Loucy (cell line): Measurements from ENCODE around the gene SERGEF.

Source experiments
- H2AFZ ChIP-seq: fragments of 200-600 bp; sonication (generic); 2 replicates; pipeline ENCODE4 v1.6.0; 2016; ENCODE audit warnings: antibody characterized with exemption, mild to moderate bottlenecking, low read length, moderate library complexity
- H3F3A ChIP-seq: fragments of 200-600 bp; 2 replicates; pipeline ENCODE4 v1.6.0; 2016; ENCODE audit warnings: antibody characterized with exemption, low read depth, mild to moderate bottlenecking
- H3K27me3 ChIP-seq: fragments of 200-600 bp; sonication (generic); 2 replicates; pipeline ENCODE4 v1.6.1; 2014; ENCODE audit warnings: low read length, mild to moderate bottlenecking; ENCODE audit not compliant: insufficient read depth, poor library complexity, severe bottlenecking
- H3K36me3 ChIP-seq: fragments of 200-600 bp; sonication (generic); 2 replicates; pipeline ENCODE4 v1.6.1; 2016; ENCODE audit warnings: low read length; ENCODE audit not compliant: insufficient read depth
- H3K4me1 ChIP-seq: fragments of 200-600 bp; sonication (generic); 2 replicates; pipeline ENCODE4 v1.5.1; 2014; ENCODE audit warnings: low read length, mild to moderate bottlenecking; ENCODE audit not compliant: insufficient read depth, poor library complexity, severe bottlenecking
- H3K4me2 ChIP-seq: fragments of 200-600 bp; sonication (generic); 2 replicates; pipeline ENCODE4 v1.6.0; 2014; ENCODE audit warnings: antibody characterized with exemption, low read length, low read depth, mild to moderate bottlenecking; ENCODE audit not compliant: poor library complexity, severe bottlenecking
- H3K4me3 ChIP-seq: fragments of 200-600 bp; sonication (generic); 2 replicates; pipeline ENCODE4 v1.5.1; 2014; ENCODE audit warnings: low read length, mild to moderate bottlenecking, mixed read lengths; ENCODE audit not compliant: poor library complexity, severe bottlenecking
- H3K79me2 ChIP-seq: fragments of 200-600 bp; sonication (generic); 2 replicates; pipeline ENCODE4 v1.6.1; 2014; ENCODE audit warnings: low read length; ENCODE audit not compliant: insufficient read depth
- H3K9ac ChIP-seq: fragments of 200-600 bp; sonication (generic); 2 replicates; pipeline ENCODE4 v1.6.0; 2014; ENCODE audit warnings: mild to moderate bottlenecking, low read depth, low read length, moderate library complexity; ENCODE audit not compliant: poor library complexity, severe bottlenecking
- H3K9me2 ChIP-seq: fragments of 200-600 bp; sonication (generic); replicated peaks from 2 replicates; pipeline ENCODE4 v1.6.1; 2016; ENCODE audit warnings: low read depth, low read length, mixed read lengths
- H3K9me3 ChIP-seq: fragments of 200-600 bp; sonication (generic); 2 replicates; pipeline ENCODE4 v1.6.1; 2014; ENCODE audit warnings: mild to moderate bottlenecking, antibody characterized with exemption, low read length, low read depth; ENCODE audit not compliant: insufficient read depth
- H4K20me1 ChIP-seq: fragments of 200-600 bp; sonication (generic); 2 replicates; pipeline ENCODE4 v1.6.0; 2014; ENCODE audit warnings: antibody characterized with exemption, low read length, mild to moderate bottlenecking; ENCODE audit not compliant: insufficient read depth, poor library complexity, severe bottlenecking
- EZH2phosphoT487 ChIP-seq: fragments of 200-600 bp; IDR thresholded peaks from 2 replicates; pipeline ENCODE4 v1.6.1; 2018; ENCODE audit warnings: antibody characterized with exemption, mild to moderate bottlenecking, moderate library complexity, borderline replicate concordance
- TF ChIP-seq, protein P1 (sequence below): fragments of 200-600 bp; sonication (generic); conservative IDR thresholded peaks from 2 replicates; pipeline ENCODE4 v1.5.1; 2014; ENCODE audit warnings: mild to moderate bottlenecking, antibody characterized with exemption, low read length

The SERGEF gene

DNA sequence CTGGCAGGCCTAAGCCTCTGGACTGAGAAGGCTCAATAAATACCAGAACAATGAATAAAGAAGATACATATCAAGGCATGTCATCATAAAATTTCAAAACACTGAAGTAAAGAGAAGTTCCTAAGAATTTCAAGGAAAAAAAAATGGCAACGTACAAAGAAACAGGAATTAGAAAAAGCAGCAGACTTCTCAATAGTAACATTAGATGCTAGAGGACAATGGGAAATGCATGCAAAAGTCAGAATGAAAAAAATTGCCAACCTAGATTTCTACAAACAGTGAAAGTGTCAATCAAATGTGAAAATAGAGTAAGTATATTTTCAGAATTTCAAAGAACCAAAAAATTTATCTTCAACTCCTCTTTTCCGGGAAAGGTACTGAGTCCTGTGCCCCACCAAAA is 153.3 kb downstream of the SERGEF start:
- no peaks in the 10 kb centered on the region for H3F3A ChIP-seq
- no peak overlapping the region for H3K4me3 ChIP-seq
- H3K9ac ChIP-seq: no peak overlapping the region
- H2AFZ ChIP-seq: no peak overlapping the region
- H3K4me2 ChIP-seq: no peak overlapping the region
- no peaks in the 10 kb centered on the region for H3K9me3 ChIP-seq
- H3K4me1 ChIP-seq: peaks cover 13% of the 10 kb centered on the region
- TF ChIP-seq, protein P1, sequence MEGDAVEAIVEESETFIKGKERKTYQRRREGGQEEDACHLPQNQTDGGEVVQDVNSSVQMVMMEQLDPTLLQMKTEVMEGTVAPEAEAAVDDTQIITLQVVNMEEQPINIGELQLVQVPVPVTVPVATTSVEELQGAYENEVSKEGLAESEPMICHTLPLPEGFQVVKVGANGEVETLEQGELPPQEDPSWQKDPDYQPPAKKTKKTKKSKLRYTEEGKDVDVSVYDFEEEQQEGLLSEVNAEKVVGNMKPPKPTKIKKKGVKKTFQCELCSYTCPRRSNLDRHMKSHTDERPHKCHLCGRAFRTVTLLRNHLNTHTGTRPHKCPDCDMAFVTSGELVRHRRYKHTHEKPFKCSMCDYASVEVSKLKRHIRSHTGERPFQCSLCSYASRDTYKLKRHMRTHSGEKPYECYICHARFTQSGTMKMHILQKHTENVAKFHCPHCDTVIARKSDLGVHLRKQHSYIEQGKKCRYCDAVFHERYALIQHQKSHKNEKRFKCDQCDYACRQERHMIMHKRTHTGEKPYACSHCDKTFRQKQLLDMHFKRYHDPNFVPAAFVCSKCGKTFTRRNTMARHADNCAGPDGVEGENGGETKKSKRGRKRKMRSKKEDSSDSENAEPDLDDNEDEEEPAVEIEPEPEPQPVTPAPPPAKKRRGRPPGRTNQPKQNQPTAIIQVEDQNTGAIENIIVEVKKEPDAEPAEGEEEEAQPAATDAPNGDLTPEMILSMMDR: no peak
- TF ChIP-seq EZH2phosphoT487: no peak
- H3K79me2 ChIP-seq: no peaks in the 10 kb centered on the region
- no peaks in the 10 kb centered on the region for H3K9me2 ChIP-seq
- no peaks in the 10 kb centered on the region for H3K27me3 ChIP-seq
- no peaks in the 10 kb centered on the region for H4K20me1 ChIP-seq
- peaks cover 6% of the 10 kb centered on the region; the same call in 1 of the 2 replicates for H3K36me3 ChIP-seq

DNA sequence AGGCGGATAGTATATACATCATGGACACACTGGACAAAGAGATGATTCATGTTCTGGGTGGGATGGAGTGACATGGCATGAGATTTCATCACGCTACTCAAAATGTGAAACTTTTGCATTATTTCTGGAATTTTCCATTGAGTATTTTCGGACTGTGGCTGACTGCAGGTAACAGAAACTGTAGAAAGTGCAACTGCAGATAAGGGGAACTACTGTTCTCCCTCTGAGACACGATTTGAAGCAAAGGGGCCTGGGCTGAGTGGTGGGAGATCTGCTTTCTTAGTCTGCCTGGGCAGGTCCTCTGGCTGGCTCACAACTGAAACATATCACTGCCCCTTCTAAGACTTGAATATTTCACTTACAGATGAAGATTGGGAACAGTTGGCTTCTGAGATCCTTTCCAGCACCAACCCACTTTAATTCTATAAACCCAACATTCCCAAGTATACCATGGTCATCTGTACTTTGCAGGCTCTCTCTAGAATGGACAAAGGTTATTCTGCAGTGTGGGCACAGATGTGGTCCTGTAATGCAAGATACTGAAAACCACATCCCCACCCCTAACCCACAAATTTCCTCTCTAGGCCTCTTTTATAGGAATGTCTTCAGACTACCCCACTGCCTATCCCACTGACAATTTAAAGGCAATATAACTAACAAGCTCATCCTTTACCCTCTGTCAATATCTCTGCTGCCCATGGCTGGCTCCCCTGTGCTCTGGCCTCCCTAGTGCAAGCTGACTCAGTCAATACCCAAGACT is 157.1 kb downstream of the SERGEF start:
- no peak overlapping the region for H3K4me2 ChIP-seq
- no peaks in the 10 kb centered on the region for H3F3A ChIP-seq
- no peaks in the 10 kb centered on the region for H3K9me3 ChIP-seq
- H4K20me1 ChIP-seq: no peaks in the 10 kb centered on the region
- no peak overlapping the region for H3K9ac ChIP-seq
- no peak for TF ChIP-seq EZH2phosphoT487
- TF ChIP-seq, protein P1: no peak
- peaks cover 13% of the 10 kb centered on the region for H3K4me1 ChIP-seq
- peaks cover 6% of the 10 kb centered on the region; the same call in 1 of the 2 replicates for H3K36me3 ChIP-seq
- no peak overlapping the region for H3K4me3 ChIP-seq
- H3K79me2 ChIP-seq: no peaks in the 10 kb centered on the region
- H2AFZ ChIP-seq: no peak overlapping the region
- no peaks in the 10 kb centered on the region for H3K9me2 ChIP-seq
- H3K27me3 ChIP-seq: no peaks in the 10 kb centered on the region

GRCh38 chr11:17853280-17853679 is 159.6 kb downstream of the SERGEF start:
- Histone ChIP-seq H2AFZ (no peak overlapping the region), H3F3A (no peaks in the 10 kb centered on the region), H3K9ac (no peak overlapping the region), H3K4me2 (no peak overlapping the region), H3K27me3 (no peaks in the 10 kb centered on the region), H3K4me1 (peaks cover 13% of the 10 kb centered on the region), H4K20me1 (no peaks in the 10 kb centered on the region), H3K79me2 (no peaks in the 10 kb centered on the region), H3K9me3 (no peaks in the 10 kb centered on the region), H3K4me3 (no peak overlapping the region), H3K9me2 (no peaks in the 10 kb centered on the region), H3K36me3 (peaks cover 2% of the 10 kb centered on the region; the same call in 1 of the 2 replicates)
- TF ChIP-seq EZH2phosphoT487: no peak
- TF ChIP-seq, protein P1: no peak
